D721Med (cell line): ENCODE measurements around the gene FHAD1.
"Not testable (repeated sequence)": the region's sequence is repeated elsewhere in the genome, so short reads cannot be mapped to it uniquely, and the experiment has no call there.

Experiments
- DNase-seq: peaks from one replicate; pipeline ENCODE4 v3.0.0; 2011; ENCODE audit warnings: low spot score; ENCODE audit not compliant: insufficient read length
- FAIRE-seq: peaks from 2 replicates; lab custom pipeline; 2011; peaks lifted over from hg19 to GRCh38; lab: Jason Lieb, UNC
- CTCF ChIP-seq: IDR thresholded peaks from 2 replicates; pipeline ENCODE4 v1.5.1; 2012; ENCODE audit warnings: mild to moderate bottlenecking, control low read depth; ENCODE audit not compliant: insufficient read depth; ENCODE audit errors: missing control alignments

The FHAD1 gene

GRCh38 chr1:15371610-15372545 lies 124.9 kb downstream of the FHAD1 start:
- TF ChIP-seq CTCF = no peak
- DNase-seq = no peak
- no peak for FAIRE-seq

- DNase-seq (no peak), FAIRE-seq (no peak)
- TF ChIP-seq CTCF = no peak
Observed at GRCh38 chr1:15378729-15379128, 131.7 kb downstream of the FHAD1 start.

DNA sequence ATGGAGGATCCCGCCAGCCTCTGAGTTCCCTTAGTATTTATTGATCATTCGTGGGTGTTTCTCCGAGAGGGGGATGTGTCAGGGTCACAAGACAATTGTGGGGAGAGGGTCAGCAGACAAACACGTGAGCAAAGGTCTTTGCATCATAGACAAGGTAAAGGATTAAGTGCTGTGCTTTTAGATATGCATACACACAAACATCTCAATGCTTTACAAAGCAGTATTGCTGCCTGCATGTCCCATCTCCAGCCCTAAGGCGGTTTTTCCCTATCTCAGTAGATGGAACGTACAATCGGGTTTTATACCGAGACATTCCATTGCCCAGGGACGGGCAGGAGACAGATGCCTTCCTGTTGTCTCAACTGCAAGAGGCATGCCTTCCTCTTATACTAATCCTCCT lies 132.1 kb downstream of the FHAD1 start:
- FAIRE-seq, DNase-seq: not testable (repeated sequence)

GRCh38 chr1:15380601-15381508 lies 133.8 kb downstream of the FHAD1 start:
- no peak for FAIRE-seq
- no peak for DNase-seq
- no peak for TF ChIP-seq CTCF

GRCh38 chr1:15381805-15382204 lies 134.8 kb downstream of the FHAD1 start:
- no peak for TF ChIP-seq CTCF
- no peak for DNase-seq
- no peak for FAIRE-seq

- FAIRE-seq (no peak), DNase-seq (no peak)
- no peak for TF ChIP-seq CTCF
Observed at GRCh38 chr1:15382601-15383518, 135.8 kb downstream of the FHAD1 start.
